HepG2 (cell line): Measurements from ENCODE around the gene SNX10. TPM values are rescaled to one million over a fixed set of nuclear protein-coding genes. Genes with fewer than 3 reads are reported as not detected.

ENCODE experiments used
- ATAC-seq: fragments of 200-7000 bp; cut with Tn5 transposase; 3 replicates; pipeline ENCODE4 v1.9.1; 2020; ENCODE audit warnings: mild to moderate bottlenecking, moderate library complexity
- BruUV-seq: library from RNA; stranded (reverse); fragments of 400-500 nt; replicated peaks from 2 replicates; lab custom pipeline; 2021; lab: Mats Ljungman, UMichigan
- CTCF ChIA-PET: fragments of 300-600 bp; formaldehyde crosslinking; extraction: SDS; loops from one replicate; lab custom pipeline; 2021; ENCODE audit warnings: low total read pairs, inconsistent platforms, low intra/inter-chr PET ratio; lab: Yijun Ruan, JAX
- POLR2A ChIA-PET: fragments of 350-600 bp; sonication (Branson Sonifier 250); formaldehyde crosslinking; loops from one replicate; lab custom pipeline; 2020; ENCODE audit warnings: antibody characterized with exemption, inconsistent platforms; lab: Yijun Ruan, JAX
- DNase-seq: peaks from one replicate; pipeline ENCODE4 v3.0.0-alpha.2; 2015; ENCODE audit warnings: low spot score
- FAIRE-seq: peaks from 3 replicates; lab custom pipeline; 2011; peaks lifted over from hg19 to GRCh38; lab: Jason Lieb, UNC
- H2AFZ ChIP-seq: one replicate; pipeline ENCODE4 v1.6.1; 2011; ENCODE audit warnings: low read length, inconsistent platforms
- H3K27ac ChIP-seq: fragments of 300-600 bp; 3 replicates; pipeline ENCODE4 v1.8.0; 2011; ENCODE audit warnings: mixed run types, mild to moderate bottlenecking, mixed read lengths, low read length, inconsistent platforms; ENCODE audit not compliant: insufficient read depth; ENCODE audit errors: extremely low read length
- H3K27me3 ChIP-seq, 2 experiments: fragments of 200-600 bp in 1 of 2; 2 replicates in 1 of 2; 3 replicates in 1 of 2; pipeline versions ENCODE4 v1.6.0 to v1.8.0; 2011; ENCODE audit warnings: low read length in 2 of 2, mild to moderate bottlenecking in 2 of 2, moderate library complexity in 2 of 2, inconsistent platforms in 1 of 2; ENCODE audit not compliant: insufficient read depth in 2 of 2, control insufficient read depth in 1 of 2
- H3K36me3 ChIP-seq, 2 experiments: fragments of 200-600 bp in 1 of 2; replicated peaks in 1 of 2; 2 replicates in 1 of 2; 3 replicates in 1 of 2; pipeline versions ENCODE4 v1.5.1 to v1.8.0; 2011; ENCODE audit warnings: low read length in 2 of 2, inconsistent platforms in 1 of 2; ENCODE audit not compliant: insufficient read depth in 2 of 2, control insufficient read depth in 1 of 2
- H3K4me1 ChIP-seq: 2 replicates; pipeline ENCODE4 v1.5.1; 2012; ENCODE audit warnings: low read length, inconsistent platforms; ENCODE audit not compliant: insufficient read depth
- H3K4me2 ChIP-seq: 2 replicates; pipeline ENCODE4 v1.6.0; 2011; ENCODE audit warnings: low read depth, low read length, inconsistent platforms
- H3K4me3 ChIP-seq, 3 experiments: fragments of 200-600 bp in 1 of 3; sonication (generic), shearing (Covaris generic) in 1 of 3; replicated peaks in 1 of 3; 2 replicates each; pipeline ENCODE4 v1.5.1; 2011 to 2016; ENCODE audit warnings: low read length in 3 of 3, inconsistent platforms in 2 of 3, low read depth in 2 of 3, mild to moderate bottlenecking in 2 of 3, control low read depth in 1 of 3, mixed read lengths in 1 of 3; ENCODE audit not compliant: insufficient read depth in 1 of 3
- H3K79me2 ChIP-seq: one replicate; pipeline ENCODE4 v1.6.1; 2011; ENCODE audit warnings: low read length, inconsistent platforms; ENCODE audit not compliant: insufficient read depth
- H3K9ac ChIP-seq: 2 replicates; pipeline ENCODE4 v1.6.0; 2011; ENCODE audit warnings: mild to moderate bottlenecking, low read depth, low read length, inconsistent platforms; ENCODE audit not compliant: insufficient read depth
- H3K9me3 ChIP-seq: 2 replicates; pipeline ENCODE4 v1.5.1; 2012; ENCODE audit warnings: mild to moderate bottlenecking, low read length
- H4K20me1 ChIP-seq: 2 replicates; pipeline ENCODE4 v1.6.0; 2011; ENCODE audit warnings: inconsistent platforms, mild to moderate bottlenecking, low read length, moderate library complexity; ENCODE audit not compliant: insufficient read depth
- DR1 ChIP-seq: sonication (generic); formaldehyde crosslinking; IDR thresholded peaks from 2 replicates; pipeline ENCODE4 v1.8.0; 2021; ENCODE audit warnings: mild to moderate bottlenecking, missing genetic modification reagents, inconsistent platforms
- FOSL2 ChIP-seq: sonication (generic); formaldehyde crosslinking; IDR thresholded peaks from 2 replicates; pipeline ENCODE4 v1.4.0; 2020; ENCODE audit warnings: missing genetic modification reagents
- NR2F2 ChIP-seq: IDR thresholded peaks from 2 replicates; pipeline ENCODE4 v1.6.1; 2012; ENCODE audit warnings: low read depth, inconsistent platforms, borderline replicate concordance
- SNAPC2 ChIP-seq: sonication (generic); formaldehyde crosslinking; IDR thresholded peaks from 2 replicates; pipeline ENCODE4 v1.8.1; 2022; ENCODE audit warnings: mild to moderate bottlenecking, missing genetic modification reagents
- ZNF235 ChIP-seq: sonication (generic); formaldehyde crosslinking; IDR thresholded peaks from 2 replicates; pipeline ENCODE4 v1.8.1; 2023; ENCODE audit warnings: mild to moderate bottlenecking, missing genetic modification reagents, borderline replicate concordance
- ZNF260 ChIP-seq: sonication (generic); formaldehyde crosslinking; IDR thresholded peaks from 2 replicates; pipeline ENCODE4 v1.4.0; 2020; ENCODE audit warnings: missing genetic modification reagents, low read depth, mild to moderate bottlenecking, borderline replicate concordance
- ZNF383 ChIP-seq: sonication (generic); formaldehyde crosslinking; IDR thresholded peaks from 2 replicates; pipeline ENCODE4 v1.4.0; 2020; ENCODE audit warnings: missing genetic modification reagents, mild to moderate bottlenecking, borderline replicate concordance
- WGBS: methylation state at CpG from one replicate; pipeline ENCODE4 v1.1.6; 2017; ENCODE audit warnings: low lambda C conversion rate; 5-methylcytosine and 5-hydroxymethylcytosine counted together
- in situ Hi-C: cut with HindIII; loops from 2 replicates; pipeline ENCODE4 v1.10.0; 2017; ENCODE audit warnings: low pct_unique_long_range_greater_than_20kb; ENCODE audit not compliant: extremely low pct_ligation_motif_present
- intact Hi-C: fragments of 100-400 bp; cut with micrococcal nuclease; formaldehyde crosslinking; loops from one replicate; pipeline ENCODE4 v1.10.0; 2022; ENCODE audit not compliant: unreplicated experiment
- polyA plus RNA-seq, 8 experiments: library from polyadenylated mRNA; depleted of rRNA in 3 of 8; stranded (reverse) in 7 of 8; unstranded in 1 of 8; fragments of >200 nt; fragmentation: Illumina TruSeq in 4 of 8; extraction: Trizol in 4 of 8; gene quantifications; 2 replicates each; pipeline versions ENCODE4 v1.2.1 to v1.2.3, GENCODE V29; 2011 to 2016; ENCODE audit warnings: low read depth in 4 of 8, missing spikeins in 1 of 8, mixed read lengths in 1 of 8; ENCODE audit not compliant: insufficient read depth in 1 of 8
- total RNA-seq, 5 experiments: library from RNA; depleted of rRNA; stranded (reverse); fragments of >200 nt; fragmentation: Illumina TruSeq; extraction: Trizol; gene quantifications; 2 replicates each; pipeline ENCODE4 v1.2.3, GENCODE V29; 2016; ENCODE audit warnings: low read depth in 1 of 5

SNX10 gene
- total and polyA plus RNA-seq, 2 of the 13 experiments (the other 11 are each of a cell fraction or from before 2014, with no cell fraction given), result 26.0 to 27.6 TPM

DNA sequence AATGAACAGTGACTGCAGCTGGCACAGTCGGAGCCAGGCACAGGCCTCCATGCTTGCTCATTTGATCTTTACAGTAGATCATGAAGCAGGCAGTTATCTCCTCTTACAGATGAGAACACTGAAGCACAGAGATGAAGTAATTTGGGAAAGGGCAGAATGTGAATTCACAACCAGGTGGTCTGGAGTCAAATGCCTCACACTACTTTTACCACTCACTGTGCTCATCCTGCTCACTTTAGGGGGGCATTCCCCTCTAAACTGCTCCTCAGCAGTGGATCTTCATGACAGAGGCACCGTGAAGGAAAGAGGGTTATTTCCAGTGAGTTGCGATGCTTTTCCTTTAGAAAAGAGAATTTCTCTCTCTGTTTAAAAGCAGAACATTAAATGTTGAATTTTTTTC, 15.1 kb downstream of the SNX10 start:
- intact Hi-C loops, result no loop called here
- CTCF ChIA-PET, result no interaction called here
- H3K4me2 ChIP-seq, result no peak overlapping the region

GRCh38 chr7:26307226-26307625, 15.6 kb downstream of the SNX10 start:
- WGBS, result 93% methylated on average over 6 of the region's 6 CpGs
- POLR2A ChIA-PET, result no interaction called here

More for the DNA sequence above, 15.1 kb downstream of the SNX10 start:
- in situ Hi-C loops, result no loop called here
- H2AFZ ChIP-seq, result no peak overlapping the region
- H3K4me3 ChIP-seq, result no peak overlapping the region
- ATAC-seq, result no peak
- H3K27me3 ChIP-seq, result no peaks in the 10 kb centered on the region
- BruUV-seq, result no TSS peak
- H3K9me3 ChIP-seq, result no peaks in the 10 kb centered on the region
- 95% methylated on average over 3 of the region's 3 CpGs for WGBS
- H3K27ac ChIP-seq, result peak overlapping the region; percentile 72
- FAIRE-seq, result no peak
- no peaks in the 10 kb centered on the region for H3K79me2 ChIP-seq
- no peak overlapping the region for H3K9ac ChIP-seq
- POLR2A ChIA-PET, result interaction anchor here (0.7 kb wide), 1 partner anchor 23 kb away, joined by 4 read pairs; no protein-coding TSS in a partner anchor
- no peak for DNase-seq
- H3K36me3 ChIP-seq, result peaks cover 2 to 13% of the 10 kb centered on the region in 2 experiments; a peak in 1 of 5 replicates
- no peak for TF ChIP-seq DR1 (CRISPR knock-in tag)
- no peak for TF ChIP-seq ZNF235 (CRISPR knock-in tag)
- TF ChIP-seq ZNF383 (CRISPR knock-in tag), result no peak
- no peak for TF ChIP-seq NR2F2
- no peak for TF ChIP-seq ZNF260 (CRISPR knock-in tag)
- no peaks in the 10 kb centered on the region for H4K20me1 ChIP-seq
- peaks cover 55% of the 10 kb centered on the region for H3K4me1 ChIP-seq

More at GRCh38 chr7:26307226-26307625, 15.6 kb downstream of the SNX10 start:
- H3K27me3 ChIP-seq, result no peaks in the 10 kb centered on the region
- H3K27ac ChIP-seq, result no peak overlapping the region
- H3K9ac ChIP-seq, result no peak overlapping the region
- H3K9me3 ChIP-seq, result no peaks in the 10 kb centered on the region
- no peak overlapping the region for H3K4me2 ChIP-seq
- CTCF ChIA-PET, result no interaction called here
- H3K4me1 ChIP-seq, result peaks cover 55% of the 10 kb centered on the region
- FAIRE-seq (no peak), ATAC-seq (no peak), DNase-seq (no peak)
- in situ Hi-C loops (no loop called here), intact Hi-C loops (no loop called here)
- no peaks in the 10 kb centered on the region for H3K79me2 ChIP-seq
- no TSS peak for BruUV-seq
- H3K36me3 ChIP-seq, result peaks cover 2 to 14% of the 10 kb centered on the region in 2 experiments; a peak in 1 of 5 replicates
- no peak overlapping the region for H2AFZ ChIP-seq
- TF ChIP-seq SNAPC2 (no peak), FOSL2 (CRISPR knock-in tag) (peak; percentile 76)
- H4K20me1 ChIP-seq, result no peaks in the 10 kb centered on the region
- H3K4me3 ChIP-seq, result no peak overlapping the region
